GM12878 (cell line): ENCODE measurements around the gene UST. TPM values are rescaled to one million over a fixed set of nuclear protein-coding genes. Genes with fewer than 3 reads are reported as not detected.

Experiments
- ATAC-seq: fragments of 200-7000 bp; cut with Tn5 transposase; 3 replicates; pipeline ENCODE4 v1.9.1; 2020; ENCODE audit warnings: mild to moderate bottlenecking, moderate library complexity
- BruUV-seq: library from RNA; stranded (reverse); fragments of 400-500 nt; replicated peaks from 2 replicates; lab custom pipeline; 2021; lab: Mats Ljungman, UMichigan
- CTCF ChIA-PET: fragments of 300-600 bp; sonication (Branson Sonifier 250); formaldehyde crosslinking; extraction: SDS; loops from one replicate; lab custom pipeline; 2021; ENCODE audit warnings: inconsistent platforms; lab: Yijun Ruan, JAX
- POLR2A ChIA-PET: fragments of 350-600 bp; formaldehyde crosslinking; extraction: SDS; loops from one replicate; lab custom pipeline; 2021; ENCODE audit warnings: inconsistent platforms; lab: Charles Lee
- RAD21 ChIA-PET: fragments of 300-600 bp; sonication (Branson Sonifier 250); formaldehyde crosslinking; loops from one replicate; lab custom pipeline; 2023; ENCODE audit warnings: antibody characterized with exemption; ENCODE audit not compliant: unreplicated experiment; lab: Charles Lee
- SMC1A ChIA-PET: fragments of 300-600 bp; sonication (Branson Sonifier 250); formaldehyde crosslinking; loops from one replicate; lab custom pipeline; 2023; ENCODE audit not compliant: unreplicated experiment, uncharacterized antibody; lab: Charles Lee
- DNase-seq: peaks from one replicate; pipeline ENCODE4 v3.0.0-alpha.2; 2011; ENCODE audit warnings: low read depth, low spot score
- FAIRE-seq: peaks from 3 replicates; lab custom pipeline; 2011; peaks lifted over from hg19 to GRCh38; lab: Jason Lieb, UNC
- H2AFZ ChIP-seq: 2 replicates; pipeline ENCODE4 v1.6.0; 2011; ENCODE audit warnings: low read depth, low read length, control low read depth; ENCODE audit not compliant: control insufficient read depth
- H3K27ac ChIP-seq: 2 replicates; pipeline ENCODE4 v1.5.1; 2011; ENCODE audit warnings: control low read depth; ENCODE audit not compliant: control insufficient read depth, insufficient read depth
- H3K27me3 ChIP-seq, 2 experiments: replicated peaks in 1 of 2; 2 replicates each; pipeline versions ENCODE4 v1.6.0 to v1.6.1; 2011; ENCODE audit warnings: low read length in 1 of 2; ENCODE audit not compliant: control insufficient read depth in 2 of 2, insufficient read depth in 2 of 2
- H3K36me3 ChIP-seq, 2 experiments: 2 replicates each; pipeline ENCODE4 v1.5.1; 2011; ENCODE audit warnings: low read length in 1 of 2; ENCODE audit not compliant: control insufficient read depth in 2 of 2, insufficient read depth in 2 of 2
- H3K4me1 ChIP-seq: 2 replicates; pipeline ENCODE4 v1.6.1; 2011; ENCODE audit warnings: mild to moderate bottlenecking, low read length, moderate library complexity, mixed read lengths; ENCODE audit not compliant: control insufficient read depth, insufficient read depth
- H3K4me2 ChIP-seq: 2 replicates; pipeline ENCODE4 v1.6.0; 2011; ENCODE audit warnings: control low read depth; ENCODE audit not compliant: control insufficient read depth, insufficient read depth
- H3K4me3 ChIP-seq: fragments of 200-600 bp; sonication (generic); 2 replicates; pipeline ENCODE4 v1.5.1; 2016
- H3K79me2 ChIP-seq: 2 replicates; pipeline ENCODE4 v1.6.0; 2011; ENCODE audit warnings: low read length; ENCODE audit not compliant: control insufficient read depth, insufficient read depth
- H3K9ac ChIP-seq: 2 replicates; pipeline ENCODE4 v1.8.0; 2011; ENCODE audit warnings: low read length, control low read depth, mixed read lengths; ENCODE audit not compliant: control insufficient read depth, insufficient read depth
- H3K9me3 ChIP-seq: replicated peaks from 3 replicates; pipeline ENCODE4 v1.5.1; 2011; ENCODE audit warnings: mild to moderate bottlenecking, low read length; ENCODE audit not compliant: control insufficient read depth, insufficient read depth
- H4K20me1 ChIP-seq: 2 replicates; pipeline ENCODE4 v1.6.0; 2011; ENCODE audit not compliant: control insufficient read depth, insufficient read depth
- CHD4 ChIP-seq: fragments of 200-600 bp; sonication (generic); IDR thresholded peaks from 2 replicates; pipeline ENCODE4 v1.6.1; 2016; ENCODE audit warnings: mild to moderate bottlenecking
- ESRRA ChIP-seq: IDR thresholded peaks from 2 replicates; pipeline ENCODE4 v1.6.1; 2012; ENCODE audit warnings: mild to moderate bottlenecking, low read length, improper control_type of control experiment
- EZH2 ChIP-seq: IDR thresholded peaks from 2 replicates; pipeline ENCODE4 v1.6.1; 2012; ENCODE audit warnings: low read depth, mild to moderate bottlenecking, control low read depth, inconsistent platforms, low read length, borderline replicate concordance; ENCODE audit not compliant: control insufficient read depth
- FOS ChIP-seq: IDR thresholded peaks from 3 replicates; pipeline ENCODE4 v1.6.1; 2011; ENCODE audit warnings: borderline replicate concordance; ENCODE audit not compliant: insufficient read length; ENCODE audit errors: extremely low read depth
- HCFC1 ChIP-seq: fragments of 150-350 bp; IDR thresholded peaks from 2 replicates; pipeline ENCODE4 v1.6.1; 2014; ENCODE audit warnings: low read length
- IRF4 ChIP-seq: IDR thresholded peaks from 2 replicates; pipeline ENCODE4 v1.6.1; 2011; ENCODE audit warnings: low read depth, low read length
- LARP7 ChIP-seq: fragments of 450-650 bp; IDR thresholded peaks from 2 replicates; pipeline ENCODE4 v1.6.1; 2017; ENCODE audit warnings: mild to moderate bottlenecking
- MAX ChIP-seq: IDR thresholded peaks from 2 replicates; pipeline ENCODE4 v1.6.1; 2012; ENCODE audit warnings: low read depth, low read length, improper control_type of control experiment
- MEF2A ChIP-seq: IDR thresholded peaks from 2 replicates; pipeline ENCODE4 v1.6.1; 2011; ENCODE audit warnings: low read depth, mild to moderate bottlenecking, low read length, moderate library complexity; ENCODE audit not compliant: insufficient read depth
- MYB ChIP-seq: fragments of 150-350 bp; IDR thresholded peaks from 2 replicates; pipeline ENCODE4 v1.6.1; 2014; ENCODE audit warnings: mild to moderate bottlenecking, low read depth, low read length, borderline replicate concordance
- MYC ChIP-seq: IDR thresholded peaks from 2 replicates; pipeline ENCODE4 v1.6.1; 2011; ENCODE audit warnings: mild to moderate bottlenecking, low read length, moderate library complexity, inconsistent platforms; ENCODE audit not compliant: insufficient read depth, insufficient replicate concordance, insufficient read length, severe bottlenecking
- NR2C1 ChIP-seq: fragments of 450-650 bp; IDR thresholded peaks from 2 replicates; pipeline ENCODE4 v1.6.1; 2017; ENCODE audit warnings: antibody characterized with exemption, mild to moderate bottlenecking, moderate library complexity
- NR2C2 ChIP-seq: IDR thresholded peaks from 2 replicates; pipeline ENCODE4 v1.6.1; 2011; ENCODE audit warnings: borderline replicate concordance, low read depth; ENCODE audit not compliant: control insufficient read depth, insufficient read length
- NR2F1 ChIP-seq: fragments of 450-650 bp; conservative IDR thresholded peaks from 2 replicates; pipeline ENCODE4 v1.6.1; 2017; ENCODE audit warnings: mild to moderate bottlenecking
- RB1 ChIP-seq: fragments of 450-650 bp; formaldehyde crosslinking; IDR thresholded peaks from 2 replicates; pipeline ENCODE4 v1.6.1; 2017; ENCODE audit warnings: mild to moderate bottlenecking, borderline replicate concordance
- WRNIP1 ChIP-seq: IDR thresholded peaks from 2 replicates; pipeline ENCODE4 v1.6.1; 2011; ENCODE audit warnings: low read depth, low read length, improper control_type of control experiment, borderline replicate concordance
- WGBS: methylation state at CpG from one replicate; pipeline ENCODE4 v1.1.6; 2016; ENCODE audit warnings: low lambda C conversion rate; ENCODE audit not compliant: insufficient replicate concordance, insufficient coverage; ENCODE audit errors: missing lambda C conversion rate; 5-methylcytosine and 5-hydroxymethylcytosine counted together
- in situ Hi-C: fragments of 300-500 bp; cut with MboI; formaldehyde crosslinking; loops from 9 replicates; pipeline ENCODE4 v1.14.3; 2018; ENCODE audit warnings: mixed read lengths
- intact Hi-C: fragments of 100-400 bp; cut with micrococcal nuclease; formaldehyde crosslinking; loops from one replicate; pipeline ENCODE4 v1.14.2; 2022; ENCODE audit not compliant: unreplicated experiment
- polyA plus RNA-seq, 11 experiments: library from polyadenylated mRNA; depleted of rRNA in 4 of 11; unstranded in 6 of 11; stranded (reverse) in 5 of 11; fragments of >200 nt; fragmentation: Nextera tagmentation in 4 of 11; fragmentation: Illumina TruSeq in 1 of 11; extraction: Ambion mirVana in 4 of 11; extraction: Trizol in 1 of 11; gene quantifications; 1 replicate in 1 of 11; 2 replicates in 10 of 11; pipeline versions ENCODE4 v1.2.1 to v1.2.3, GENCODE V29; 2011 to 2016; ENCODE audit warnings: inconsistent platforms in 2 of 11, missing spikeins in 2 of 11, low read depth in 1 of 11
- total RNA-seq, 4 experiments: library from RNA; depleted of rRNA in 3 of 4; stranded (reverse); fragments of >200 nt in 3 of 4; fragmentation: Illumina TruSeq in 1 of 4; extraction: Trizol in 1 of 4; gene quantifications; 2 replicates each; pipeline versions ENCODE4 v1.2.1 to v1.2.3, GENCODE V29; 2013 to 2021
- TF ChIP-seq, protein P1 (sequence below): fragments of 450-650 bp; IDR thresholded peaks from 2 replicates; pipeline ENCODE4 v1.6.1; 2017; ENCODE audit warnings: low read depth, mild to moderate bottlenecking, moderate library complexity
- TF ChIP-seq, protein P2 (sequence below): IDR thresholded peaks from 2 replicates; pipeline ENCODE4 v1.6.1; 2012; ENCODE audit warnings: low read depth, low read length, improper control_type of control experiment
- TF ChIP-seq, protein P3 (sequence below): fragments of 450-650 bp; IDR thresholded peaks from 2 replicates; pipeline ENCODE4 v1.6.1; 2017; ENCODE audit warnings: mild to moderate bottlenecking, moderate library complexity

Gene UST
- total and polyA plus RNA-seq, 10 of the 15 experiments (the other 5 are each of a cell fraction or from before 2014, with no cell fraction given) = 0.74 to 43.3 (median 2.2) TPM

GRCh38 chr6:149008741-149009140 is 261.9 kb downstream of the UST start:
- ChIA-PET RAD21 (no interaction called here), POLR2A (no interaction called here), CTCF (interaction anchor here (0.6 to 1.3 kb wide), 2 partner anchors 11 to 296 kb away, joined by 3 to 4 read pairs; no protein-coding TSS in a partner anchor), SMC1A (interaction anchor here (0.7 kb wide), 1 partner anchor 36 kb away, joined by 3 read pairs; no protein-coding TSS in a partner anchor)
- no peaks in the 10 kb centered on the region for H3K9me3 ChIP-seq
- ATAC-seq = no peak
- H3K36me3 ChIP-seq = no peaks in the 10 kb centered on the region
- 57% methylated on average over 2 of the region's 2 CpGs for WGBS
- DNase-seq = no peak
- no TSS peak for BruUV-seq
- no peaks in the 10 kb centered on the region for H4K20me1 ChIP-seq
- no peak overlapping the region for H2AFZ ChIP-seq
- H3K4me2 ChIP-seq = no peak overlapping the region
- intact Hi-C loops = no loop called here
- no peak overlapping the region for H3K27ac ChIP-seq
- no peaks in the 10 kb centered on the region for H3K79me2 ChIP-seq
- TF ChIP-seq FOS (no peak), IRF4 (no peak), ESRRA (no peak), NR2F1 (no peak), CHD4 (no peak), MYC (no peak), RB1 (no peak), NR2C2 (no peak), MYB (no peak), LARP7 (no peak), MEF2A (no peak), WRNIP1 (no peak), EZH2 (no peak), MAX (no peak), HCFC1 (no peak), NR2C1 (no peak)
- TF ChIP-seq, protein P1, sequence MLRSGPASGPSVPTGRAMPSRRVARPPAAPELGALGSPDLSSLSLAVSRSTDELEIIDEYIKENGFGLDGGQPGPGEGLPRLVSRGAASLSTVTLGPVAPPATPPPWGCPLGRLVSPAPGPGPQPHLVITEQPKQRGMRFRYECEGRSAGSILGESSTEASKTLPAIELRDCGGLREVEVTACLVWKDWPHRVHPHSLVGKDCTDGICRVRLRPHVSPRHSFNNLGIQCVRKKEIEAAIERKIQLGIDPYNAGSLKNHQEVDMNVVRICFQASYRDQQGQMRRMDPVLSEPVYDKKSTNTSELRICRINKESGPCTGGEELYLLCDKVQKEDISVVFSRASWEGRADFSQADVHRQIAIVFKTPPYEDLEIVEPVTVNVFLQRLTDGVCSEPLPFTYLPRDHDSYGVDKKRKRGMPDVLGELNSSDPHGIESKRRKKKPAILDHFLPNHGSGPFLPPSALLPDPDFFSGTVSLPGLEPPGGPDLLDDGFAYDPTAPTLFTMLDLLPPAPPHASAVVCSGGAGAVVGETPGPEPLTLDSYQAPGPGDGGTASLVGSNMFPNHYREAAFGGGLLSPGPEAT = no peak
- TF ChIP-seq, protein P2, sequence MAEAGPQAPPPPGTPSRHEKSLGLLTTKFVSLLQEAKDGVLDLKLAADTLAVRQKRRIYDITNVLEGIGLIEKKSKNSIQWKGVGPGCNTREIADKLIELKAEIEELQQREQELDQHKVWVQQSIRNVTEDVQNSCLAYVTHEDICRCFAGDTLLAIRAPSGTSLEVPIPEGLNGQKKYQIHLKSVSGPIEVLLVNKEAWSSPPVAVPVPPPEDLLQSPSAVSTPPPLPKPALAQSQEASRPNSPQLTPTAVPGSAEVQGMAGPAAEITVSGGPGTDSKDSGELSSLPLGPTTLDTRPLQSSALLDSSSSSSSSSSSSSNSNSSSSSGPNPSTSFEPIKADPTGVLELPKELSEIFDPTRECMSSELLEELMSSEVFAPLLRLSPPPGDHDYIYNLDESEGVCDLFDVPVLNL = no peak
- TF ChIP-seq, protein P3, sequence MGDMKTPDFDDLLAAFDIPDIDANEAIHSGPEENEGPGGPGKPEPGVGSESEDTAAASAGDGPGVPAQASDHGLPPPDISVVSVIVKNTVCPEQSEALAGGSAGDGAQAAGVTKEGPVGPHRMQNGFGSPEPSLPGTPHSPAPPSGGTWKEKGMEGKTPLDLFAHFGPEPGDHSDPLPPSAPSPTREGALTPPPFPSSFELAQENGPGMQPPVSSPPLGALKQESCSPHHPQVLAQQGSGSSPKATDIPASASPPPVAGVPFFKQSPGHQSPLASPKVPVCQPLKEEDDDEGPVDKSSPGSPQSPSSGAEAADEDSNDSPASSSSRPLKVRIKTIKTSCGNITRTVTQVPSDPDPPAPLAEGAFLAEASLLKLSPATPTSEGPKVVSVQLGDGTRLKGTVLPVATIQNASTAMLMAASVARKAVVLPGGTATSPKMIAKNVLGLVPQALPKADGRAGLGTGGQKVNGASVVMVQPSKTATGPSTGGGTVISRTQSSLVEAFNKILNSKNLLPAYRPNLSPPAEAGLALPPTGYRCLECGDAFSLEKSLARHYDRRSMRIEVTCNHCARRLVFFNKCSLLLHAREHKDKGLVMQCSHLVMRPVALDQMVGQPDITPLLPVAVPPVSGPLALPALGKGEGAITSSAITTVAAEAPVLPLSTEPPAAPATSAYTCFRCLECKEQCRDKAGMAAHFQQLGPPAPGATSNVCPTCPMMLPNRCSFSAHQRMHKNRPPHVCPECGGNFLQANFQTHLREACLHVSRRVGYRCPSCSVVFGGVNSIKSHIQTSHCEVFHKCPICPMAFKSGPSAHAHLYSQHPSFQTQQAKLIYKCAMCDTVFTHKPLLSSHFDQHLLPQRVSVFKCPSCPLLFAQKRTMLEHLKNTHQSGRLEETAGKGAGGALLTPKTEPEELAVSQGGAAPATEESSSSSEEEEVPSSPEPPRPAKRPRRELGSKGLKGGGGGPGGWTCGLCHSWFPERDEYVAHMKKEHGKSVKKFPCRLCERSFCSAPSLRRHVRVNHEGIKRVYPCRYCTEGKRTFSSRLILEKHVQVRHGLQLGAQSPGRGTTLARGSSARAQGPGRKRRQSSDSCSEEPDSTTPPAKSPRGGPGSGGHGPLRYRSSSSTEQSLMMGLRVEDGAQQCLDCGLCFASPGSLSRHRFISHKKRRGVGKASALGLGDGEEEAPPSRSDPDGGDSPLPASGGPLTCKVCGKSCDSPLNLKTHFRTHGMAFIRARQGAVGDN = no peak
- in situ Hi-C loops = no loop called here
- no peaks in the 10 kb centered on the region for H3K4me1 ChIP-seq
- H3K4me3 ChIP-seq = no peak overlapping the region
- H3K9ac ChIP-seq = no peak overlapping the region
- H3K27me3 ChIP-seq = no peaks in the 10 kb centered on the region
- no peak for FAIRE-seq
